Renal cortical epithelial cell (primary cell): Measurements from ENCODE around the gene PPP1R9B. TPM values are rescaled to one million over a fixed set of nuclear protein-coding genes. Genes with fewer than 3 reads are reported as not detected.

Experiments
- DNase-seq: peaks from one replicate; pipeline ENCODE4 v3.0.0-alpha.2; 2011; ENCODE audit warnings: low read depth
- total RNA-seq: library from RNA; depleted of rRNA; stranded (reverse); fragments of >200 nt; gene quantifications from 2 replicates; pipeline ENCODE4 v1.2.3, GENCODE V29; 2014

The PPP1R9B gene
- total RNA-seq, 1 donor from 2014 or later: 39.9 TPM

DNA sequence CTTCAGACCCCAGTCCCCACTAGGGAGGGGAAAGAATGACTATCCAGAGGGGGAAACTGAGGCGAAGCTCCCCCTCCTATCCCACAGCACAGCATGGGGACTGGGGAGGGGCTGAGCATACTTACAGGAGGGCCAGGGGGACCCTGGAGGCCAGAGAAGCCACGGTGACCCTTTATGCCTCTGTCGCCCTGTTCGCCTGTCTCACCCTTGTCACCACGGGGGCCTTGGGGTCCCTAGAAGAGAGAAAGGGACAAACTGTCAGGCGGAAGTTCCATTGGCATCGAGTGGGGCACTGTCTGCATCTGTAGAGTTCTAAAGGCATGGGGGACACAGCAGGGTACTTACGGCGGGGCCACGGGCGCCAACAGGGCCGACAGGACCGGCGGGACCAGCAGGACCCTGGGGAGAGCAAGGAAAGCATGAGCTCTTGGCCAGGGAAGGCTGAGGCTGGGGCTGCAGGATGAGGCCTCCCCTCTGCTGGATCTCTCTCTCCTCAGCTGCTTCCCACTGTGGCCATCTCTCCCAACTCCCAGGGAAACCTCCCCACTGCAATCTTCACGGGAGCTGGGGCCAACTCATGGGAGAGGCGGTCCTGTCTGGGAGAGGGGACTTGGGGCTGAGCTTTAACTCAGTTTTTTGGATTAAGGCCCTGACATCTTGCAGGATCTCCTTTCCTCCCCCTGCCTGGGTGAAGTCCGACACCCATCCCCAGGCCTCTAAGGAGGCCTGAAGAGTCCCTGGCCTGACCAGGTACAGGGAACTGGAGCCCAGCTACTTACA lies 37.5 kb upstream of the PPP1R9B start:
- no peak for DNase-seq

DNA sequence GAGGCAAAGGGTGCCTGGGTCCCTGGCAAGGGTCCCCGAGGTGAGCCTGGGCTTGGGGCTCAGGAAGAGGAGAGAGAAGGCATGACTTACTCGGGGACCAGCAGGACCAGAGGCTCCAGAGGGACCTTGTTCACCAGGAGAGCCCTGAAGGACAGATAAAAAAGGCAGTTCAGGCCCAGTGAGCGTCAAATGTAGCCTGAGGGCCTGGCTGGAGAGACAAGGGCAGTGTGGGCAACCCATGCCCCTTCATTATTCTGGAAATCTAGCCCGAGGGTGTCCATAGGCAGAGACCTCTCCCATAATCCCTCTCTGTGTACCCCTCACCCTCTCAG lies 36.9 kb upstream of the PPP1R9B start:
- no peak for DNase-seq

DNA sequence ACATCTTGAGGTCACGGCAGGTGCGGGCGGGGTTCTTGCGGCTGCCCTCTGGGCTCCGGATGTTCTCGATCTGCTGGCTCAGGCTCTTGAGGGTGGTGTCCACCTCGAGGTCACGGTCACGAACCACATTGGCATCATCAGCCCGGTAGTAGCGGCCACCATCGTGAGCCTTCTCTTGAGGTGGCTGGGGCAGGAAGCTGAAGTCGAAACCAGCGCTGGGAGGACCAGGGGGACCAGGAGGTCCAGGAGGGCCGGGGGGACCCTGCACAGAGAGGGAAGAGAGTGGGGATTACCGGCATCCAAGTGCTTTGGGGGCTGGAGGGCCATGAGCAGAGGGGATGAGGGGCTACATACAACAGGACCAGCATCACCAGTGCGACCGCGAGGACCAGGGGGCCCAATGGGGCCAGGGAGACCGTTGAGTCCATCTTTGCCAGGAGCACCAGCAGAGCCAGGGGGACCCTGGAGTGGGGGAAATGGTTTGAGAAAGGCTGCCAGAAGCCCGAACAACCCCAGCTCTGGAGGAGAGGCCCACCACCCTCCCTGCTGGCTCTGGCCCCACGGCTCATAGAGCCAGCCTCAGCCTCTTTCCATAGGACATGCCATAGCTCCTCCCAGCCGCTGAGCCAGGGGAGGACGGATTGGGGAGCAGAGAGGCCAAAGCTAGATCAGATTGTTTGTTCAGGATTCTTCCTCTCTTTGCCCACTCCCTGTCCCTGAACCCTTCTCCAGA lies 36.4 kb upstream of the PPP1R9B start:
- DNase-seq: no peak

GRCh38 chr17:50185631-50186471 lies 35.4 kb upstream of the PPP1R9B start:
- DNase-seq: no peak

- no peak for DNase-seq
Observed at GRCh38 chr17:50184611-50185398, 34.3 kb upstream of the PPP1R9B start.

DNA sequence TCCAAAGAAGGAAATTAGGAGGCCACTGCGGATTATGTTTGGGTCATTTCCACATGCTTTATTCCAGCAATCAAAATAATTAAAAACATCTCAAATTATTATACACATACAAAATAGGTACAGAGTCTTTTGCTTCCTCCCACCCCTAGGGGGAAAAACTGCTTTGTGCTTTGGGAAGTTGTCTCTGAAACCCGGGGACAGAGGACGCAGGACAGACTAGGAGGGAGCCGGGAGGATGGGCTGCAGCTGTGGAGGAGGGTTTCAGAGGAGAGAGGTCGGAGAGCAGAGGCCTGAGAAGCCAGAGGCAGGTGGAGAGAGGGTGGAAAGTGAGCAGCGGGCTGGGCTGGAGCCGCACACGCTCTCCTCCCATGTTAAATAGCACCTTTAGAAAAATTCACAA lies 33.6 kb upstream of the PPP1R9B start:
- no peak for DNase-seq

DNA sequence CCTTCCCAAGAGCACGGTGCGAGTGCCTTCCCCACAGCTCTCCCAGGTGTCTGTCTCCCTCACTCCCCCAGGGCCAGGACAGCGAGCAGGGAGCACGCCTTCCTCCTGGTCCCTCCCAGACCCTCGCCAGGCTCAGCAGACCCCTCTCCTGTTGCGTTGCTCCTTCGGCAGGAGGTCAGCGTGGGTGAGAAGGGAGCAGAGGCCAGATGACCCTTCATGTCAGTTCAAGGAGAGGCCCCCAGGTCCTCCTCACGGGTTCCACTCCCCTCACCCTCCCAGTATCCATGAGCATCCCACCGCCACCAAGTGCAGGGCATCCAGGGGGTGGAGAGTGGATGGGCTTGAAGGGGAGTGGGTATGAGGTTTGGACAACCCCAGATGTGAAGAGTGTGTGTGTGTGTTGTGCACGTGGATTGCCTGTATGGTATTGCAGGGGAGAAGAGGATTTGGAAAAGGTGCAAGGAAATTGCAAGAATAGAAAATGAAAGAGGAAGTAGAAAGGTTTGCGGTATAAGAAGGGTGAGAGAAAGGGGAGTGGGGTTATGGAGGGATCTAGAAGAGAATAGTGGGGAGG lies 33.0 kb upstream of the PPP1R9B start:
- no peak for DNase-seq

- DNase-seq: no peak
Observed at GRCh38 chr17:50182783-50183420, 32.4 kb upstream of the PPP1R9B start.

DNA sequence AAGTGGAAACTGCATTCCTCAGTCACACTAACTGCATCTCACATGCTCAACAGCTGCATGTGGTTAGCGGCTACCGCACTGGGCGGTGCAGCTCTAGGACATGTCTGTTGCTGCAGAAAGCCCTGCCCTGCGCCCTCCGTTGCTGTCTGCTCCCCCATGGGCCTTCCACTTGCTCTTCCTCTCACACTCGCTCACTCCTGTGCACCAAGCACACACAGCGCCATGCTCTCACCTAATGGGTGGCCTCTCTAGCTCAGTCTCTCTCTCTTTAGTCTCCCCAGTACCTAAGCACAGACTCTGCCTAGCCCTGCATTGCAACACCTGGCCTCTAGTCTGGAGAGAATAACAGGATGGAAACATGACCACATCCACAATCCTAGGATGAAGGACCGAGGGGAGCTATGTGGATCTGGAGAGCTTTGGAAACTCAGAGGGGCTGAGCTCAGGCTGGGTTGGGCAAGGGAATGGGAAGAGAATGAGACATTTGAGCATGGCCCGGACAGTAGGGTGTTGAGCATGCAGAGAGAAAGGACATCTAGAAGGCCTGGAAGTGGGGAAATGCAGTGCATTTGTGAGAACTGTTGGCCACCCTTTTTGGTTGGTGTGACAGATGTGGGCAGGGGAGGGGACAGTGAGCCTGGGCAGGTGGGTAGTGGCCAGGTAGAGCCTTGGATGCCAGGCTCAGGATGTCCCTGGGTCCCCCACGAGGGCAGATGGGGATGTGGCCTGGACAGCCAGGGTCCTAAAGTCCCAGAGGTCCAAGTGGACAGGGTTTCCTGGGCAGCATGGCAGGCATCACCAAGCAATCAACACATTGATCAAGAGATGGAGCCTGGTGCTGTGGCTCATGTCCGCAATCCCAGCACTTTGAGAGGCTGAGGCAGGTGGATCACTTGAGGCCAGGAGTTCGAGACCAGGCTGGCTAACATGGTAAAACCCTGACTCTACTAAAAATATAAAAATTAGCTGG lies 31.4 kb upstream of the PPP1R9B start:
- no peak for DNase-seq

DNA sequence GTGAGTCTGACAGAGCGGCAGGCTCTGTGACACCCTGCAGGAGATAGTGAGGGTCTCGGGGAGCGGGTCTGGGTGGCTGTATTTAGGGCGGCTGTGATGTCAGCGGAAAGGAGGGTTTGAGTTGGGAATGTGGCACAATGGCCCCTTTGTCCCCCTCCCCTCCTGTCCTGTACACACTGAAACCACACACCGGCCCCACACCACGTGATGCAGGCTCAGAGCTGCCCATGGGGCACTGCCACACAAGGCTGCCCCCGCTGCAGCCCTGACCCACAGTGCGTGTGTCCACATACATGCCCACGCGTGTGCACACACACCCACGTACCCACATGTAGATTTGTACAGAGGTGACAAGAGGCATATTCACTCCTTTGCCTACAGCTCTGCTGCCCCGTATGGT lies 30.7 kb upstream of the PPP1R9B start:
- no peak for DNase-seq

DNA sequence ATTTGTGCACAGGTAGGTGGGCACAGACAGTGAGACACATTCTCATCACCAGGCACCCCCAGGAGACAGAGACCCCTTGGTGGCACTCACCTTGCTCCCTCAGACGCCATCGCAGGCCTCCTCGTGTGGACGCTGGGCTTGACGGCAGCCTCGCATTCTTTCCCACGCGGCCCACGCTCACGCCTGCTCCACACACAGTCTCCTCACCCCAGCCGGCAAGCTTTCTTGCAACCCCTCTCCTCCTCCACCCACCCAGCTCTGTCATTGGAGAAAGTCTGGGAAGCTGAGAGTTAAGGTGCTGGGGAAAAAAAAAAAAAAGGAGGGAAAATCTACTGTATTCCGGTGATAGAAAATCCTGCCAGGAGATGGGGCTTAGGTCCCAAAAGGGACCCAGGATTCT lies 30.1 kb upstream of the PPP1R9B start:
- no peak for DNase-seq

DNA sequence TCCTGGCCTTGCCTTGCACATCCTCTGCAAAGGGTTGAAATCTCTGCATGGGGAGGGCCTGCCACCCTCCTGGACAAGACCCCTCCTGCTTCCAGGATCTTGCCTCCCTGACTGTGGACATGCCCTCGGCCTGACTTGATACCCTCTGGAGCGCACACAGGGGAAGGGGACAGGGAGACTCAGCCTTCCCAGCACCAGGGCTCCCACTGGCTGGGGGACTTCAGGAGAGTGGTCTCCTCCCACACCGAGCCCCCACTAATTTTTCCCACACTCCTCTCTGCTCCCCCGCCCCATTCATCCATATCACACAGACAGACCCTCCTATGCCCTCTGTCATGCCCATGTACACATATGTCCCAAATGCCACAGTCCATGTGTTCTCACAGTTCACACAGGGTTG lies 29.6 kb upstream of the PPP1R9B start:
- no peak for DNase-seq

GRCh38 chr17:50177983-50178834 lies 27.7 kb upstream of the PPP1R9B start:
- DNase-seq: peak; percentile 91

DNA sequence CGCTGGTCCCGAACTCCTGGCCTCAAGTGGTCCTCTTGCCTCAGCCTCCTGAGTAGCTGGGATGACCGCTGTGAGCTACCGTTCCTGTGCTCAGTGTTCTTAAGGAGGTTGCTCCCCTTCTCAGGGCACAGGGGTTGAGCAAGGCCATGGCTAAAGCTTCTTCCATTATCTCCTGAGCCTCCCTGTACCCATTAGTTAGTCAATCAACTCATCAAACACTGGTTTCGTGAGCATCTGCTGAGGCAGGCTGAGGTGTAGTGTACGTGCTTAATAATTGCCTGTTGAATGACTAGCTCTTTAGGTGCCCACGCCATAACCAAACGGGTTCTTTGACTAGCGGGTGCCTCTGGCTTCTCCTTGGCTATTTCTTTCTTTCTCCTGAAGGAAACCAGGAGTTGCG lies 27.0 kb upstream of the PPP1R9B start:
- no peak for DNase-seq

GRCh38 chr17:50176559-50177357 lies 26.3 kb upstream of the PPP1R9B start:
- no peak for DNase-seq

GRCh38 chr17:50175035-50175807 lies 24.7 kb upstream of the PPP1R9B start:
- no peak for DNase-seq

DNA sequence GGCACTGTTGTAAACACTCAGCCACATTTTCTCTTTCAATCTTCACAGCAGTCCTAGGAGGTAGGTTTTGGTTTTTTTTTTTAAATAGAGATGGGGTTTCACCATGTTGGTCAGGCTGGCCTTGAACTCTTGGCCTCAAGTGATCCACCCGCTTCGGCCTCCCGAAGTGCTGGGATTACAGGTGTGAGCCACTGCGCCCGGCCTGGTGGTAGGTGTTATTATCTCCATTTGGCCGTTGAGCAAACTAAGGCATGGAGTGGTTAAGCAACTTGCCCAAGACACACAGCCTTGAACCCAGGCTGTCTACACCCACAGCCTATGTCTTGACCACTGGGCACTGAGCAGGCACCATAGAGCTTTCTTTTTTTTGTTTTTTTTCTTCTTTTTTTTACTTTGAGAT lies 24.0 kb upstream of the PPP1R9B start:
- DNase-seq: no peak
